Activated T-cell treated with anti-CD3 and anti-CD28 coated beads, Interleukin-2, amount 50 U/mL, for 72 hours (primary cell): ENCODE data around the gene ANKRD62. TPM values are rescaled to one million over a fixed set of nuclear protein-coding genes. Genes with fewer than 3 reads are reported as not detected.

ENCODE experiments used
- ATAC-seq, 2 donors: fragments of 150-1000 bp; cut with Tn5 transposase; replicated peaks in 1 of 2; 2 replicates each; pipeline ENCODE4 v1.10.0; 2021; ENCODE audit warnings: moderate library complexity in 2 of 2, mild to moderate bottlenecking in 1 of 2
- DNase-seq, 2 donors: peaks; one replicate each; pipeline ENCODE4 v3.0.0; 2021 to 2022; ENCODE audit warnings: mixed read lengths in 1 of 2
- H3K27ac Mint-ChIP-seq: one replicate; pipeline ENCODE4 v1.8.0; 2022; ENCODE audit warnings: mild to moderate bottlenecking, moderate library complexity, mixed read lengths
- H3K27me3 Mint-ChIP-seq: one replicate; pipeline ENCODE4 v1.8.0; 2022; ENCODE audit warnings: low read depth, mixed read lengths
- H3K36me3 Mint-ChIP-seq, 2 donors: one replicate each; pipeline ENCODE4 v1.8.0; 2022; ENCODE audit warnings: mixed read lengths in 2 of 2, mild to moderate bottlenecking in 1 of 2; ENCODE audit not compliant: insufficient read depth in 2 of 2
- H3K4me1 Mint-ChIP-seq: one replicate; pipeline ENCODE4 v1.8.0; 2022; ENCODE audit warnings: low read depth, mixed read lengths
- H3K4me3 Mint-ChIP-seq, 2 donors: one replicate each; pipeline ENCODE4 v1.8.0; 2022; ENCODE audit warnings: mild to moderate bottlenecking in 2 of 2, mixed read lengths in 2 of 2, moderate library complexity in 2 of 2
- H3K9me3 Mint-ChIP-seq, 2 donors: one replicate each; pipeline ENCODE4 v1.8.0; 2022; ENCODE audit warnings: mixed read lengths in 2 of 2
- total RNA-seq, 2 donors: library from RNA; stranded (reverse); gene quantifications; one replicate each; pipeline ENCODE4 v1.2.3, GENCODE V29; 2022

ANKRD62 gene
- not detected for total RNA-seq

- Mint-ChIP-seq H3K9me3 (peaks cover 0 to 2% of the 10 kb centered on the region in 2 donors), H3K4me3 (no peak within 1 kb of the TSS), H3K4me1 (peaks cover 9% of the 10 kb centered on the region), H3K27ac (no peak within 1 kb of the TSS), H3K27me3 (peaks cover 3% of the 10 kb centered on the region), H3K36me3 (peaks cover 0 to 3% of the 10 kb centered on the region in 2 donors)
- DNase-seq (no peak), ATAC-seq (no peak)
These were observed at the start of gene ANKRD62 for GRCh38 chr18:12093520-12094257. Gene ANKRD62 (plus strand): TSS chr18:12093843. CDS start chr18:12094018, 175 bp downstream.

- ATAC-seq (no peak), DNase-seq (no peak)
- Mint-ChIP-seq H3K27ac (no peak overlapping the region), H3K4me1 (peaks cover 28% of the 10 kb centered on the region), H3K4me3 (no peak overlapping the region), H3K36me3 (no peaks in the 10 kb centered on the region), H3K9me3 (no peaks in the 10 kb centered on the region), H3K27me3 (peaks cover 38% of the 10 kb centered on the region)
These were observed 49.1 kb upstream of the ANKRD62 start for GRCh38 chr18:12044591-12044990.

GRCh38 chr18:12046046-12046750, 47.4 kb upstream of the ANKRD62 start:
- no peaks in the 10 kb centered on the region for H3K9me3 Mint-ChIP-seq
- no peak for ATAC-seq
- no peaks in the 10 kb centered on the region for H3K36me3 Mint-ChIP-seq
- H3K4me1 Mint-ChIP-seq = peaks cover 21% of the 10 kb centered on the region
- peaks cover 22% of the 10 kb centered on the region for H3K27me3 Mint-ChIP-seq
- H3K27ac Mint-ChIP-seq = no peak overlapping the region
- H3K4me3 Mint-ChIP-seq = no peak overlapping the region
- no peak for DNase-seq

- H3K27ac Mint-ChIP-seq = no peak overlapping the region
- H3K36me3 Mint-ChIP-seq = no peaks in the 10 kb centered on the region
- DNase-seq (no peak), ATAC-seq (no peak)
- H3K4me1 Mint-ChIP-seq = peaks cover 15% of the 10 kb centered on the region
- H3K9me3 Mint-ChIP-seq = no peaks in the 10 kb centered on the region
- H3K27me3 Mint-ChIP-seq = peaks cover 18% of the 10 kb centered on the region
- H3K4me3 Mint-ChIP-seq = no peak overlapping the region
These were observed 46.8 kb upstream of the ANKRD62 start for GRCh38 chr18:12046751-12047335.

- ATAC-seq (peak; percentile 5 to 11), DNase-seq (no peak)
- Mint-ChIP-seq H3K27ac (no peak overlapping the region), H3K4me3 (no peak overlapping the region), H3K9me3 (no peaks in the 10 kb centered on the region), H3K36me3 (no peaks in the 10 kb centered on the region), H3K4me1 (peaks cover 9% of the 10 kb centered on the region), H3K27me3 (peaks cover 23% of the 10 kb centered on the region)
These were observed 45.4 kb upstream of the ANKRD62 start for GRCh38 chr18:12048010-12048826.

GRCh38 chr18:12048827-12049175, 44.8 kb upstream of the ANKRD62 start:
- Mint-ChIP-seq H3K27me3 (peaks cover 25% of the 10 kb centered on the region), H3K9me3 (no peaks in the 10 kb centered on the region), H3K4me3 (no peak overlapping the region), H3K36me3 (no peaks in the 10 kb centered on the region), H3K27ac (no peak overlapping the region), H3K4me1 (peaks cover 9% of the 10 kb centered on the region)
- DNase-seq (no peak), ATAC-seq (peak; percentile 64 to 70)

GRCh38 chr18:12049978-12050811, 43.4 kb upstream of the ANKRD62 start:
- Mint-ChIP-seq H3K27ac (no peak overlapping the region), H3K9me3 (no peaks in the 10 kb centered on the region), H3K4me1 (peaks cover 9% of the 10 kb centered on the region), H3K36me3 (no peaks in the 10 kb centered on the region), H3K27me3 (peaks cover 22% of the 10 kb centered on the region), H3K4me3 (no peak overlapping the region)
- ATAC-seq (no peak), DNase-seq (no peak)

GRCh38 chr18:12052866-12053265, 40.8 kb upstream of the ANKRD62 start:
- Mint-ChIP-seq H3K27me3 (peaks cover 22% of the 10 kb centered on the region), H3K9me3 (no peaks in the 10 kb centered on the region), H3K36me3 (no peaks in the 10 kb centered on the region), H3K4me1 (peaks cover 9% of the 10 kb centered on the region), H3K4me3 (no peak overlapping the region), H3K27ac (no peak overlapping the region)
- no peak for DNase-seq
- no peak for ATAC-seq

- peaks cover 9% of the 10 kb centered on the region for H3K4me1 Mint-ChIP-seq
- H3K27ac Mint-ChIP-seq = no peak overlapping the region
- no peaks in the 10 kb centered on the region for H3K9me3 Mint-ChIP-seq
- peaks cover 22% of the 10 kb centered on the region for H3K27me3 Mint-ChIP-seq
- no peak overlapping the region for H3K4me3 Mint-ChIP-seq
- H3K36me3 Mint-ChIP-seq = no peaks in the 10 kb centered on the region
- DNase-seq = no peak
- no peak for ATAC-seq
These were observed 40.4 kb upstream of the ANKRD62 start for GRCh38 chr18:12053289-12053688.

- Mint-ChIP-seq H3K36me3 (no peaks in the 10 kb centered on the region), H3K27ac (no peak overlapping the region), H3K27me3 (peaks cover 22% of the 10 kb centered on the region), H3K4me1 (no peaks in the 10 kb centered on the region), H3K4me3 (no peak overlapping the region), H3K9me3 (no peaks in the 10 kb centered on the region)
- ATAC-seq (no peak), DNase-seq (no peak)
These were observed 37.4 kb upstream of the ANKRD62 start for GRCh38 chr18:12056034-12056883.

- H3K36me3 Mint-ChIP-seq = no peaks in the 10 kb centered on the region
- H3K4me3 Mint-ChIP-seq = no peak overlapping the region
- peaks cover 19% of the 10 kb centered on the region for H3K27me3 Mint-ChIP-seq
- DNase-seq = no peak
- H3K4me1 Mint-ChIP-seq = no peaks in the 10 kb centered on the region
- no peaks in the 10 kb centered on the region for H3K9me3 Mint-ChIP-seq
- ATAC-seq = no peak
- H3K27ac Mint-ChIP-seq = no peak overlapping the region
These were observed 36.7 kb upstream of the ANKRD62 start for GRCh38 chr18:12056884-12057402.
